T-helper 2 cell treated with Interferon-gamma antibody and Interleukin-4, amounts not matched to agents 100 ng/mL and 5 ng/mL, for 36 hours (primary cell): ENCODE measurements around the gene ITLN2. TPM values are rescaled to one million over a fixed set of nuclear protein-coding genes. Genes with fewer than 3 reads are reported as not detected.
"Not testable (repeated sequence)": the region's sequence is repeated elsewhere in the genome, so short reads cannot be mapped to it uniquely, and the experiment has no call there.

Experiments used
- intact Hi-C: fragments of 100-400 bp; cut with micrococcal nuclease; formaldehyde crosslinking; loops from one replicate; pipeline ENCODE4 v1.15.1; 2023
- total RNA-seq: library from RNA; stranded (reverse); gene quantifications from 2 replicates; pipeline ENCODE4 v1.2.3, GENCODE V29; 2022

Gene ITLN2
- total RNA-seq, 1 donor from 2014 or later: not detected

GRCh38 chr1:160910170-160910750, 44.3 kb downstream of the ITLN2 start:
- intact Hi-C loops: no loop called here

GRCh38 chr1:160907976-160908375, 46.6 kb downstream of the ITLN2 start:
- intact Hi-C loops: no loop called here

DNA sequence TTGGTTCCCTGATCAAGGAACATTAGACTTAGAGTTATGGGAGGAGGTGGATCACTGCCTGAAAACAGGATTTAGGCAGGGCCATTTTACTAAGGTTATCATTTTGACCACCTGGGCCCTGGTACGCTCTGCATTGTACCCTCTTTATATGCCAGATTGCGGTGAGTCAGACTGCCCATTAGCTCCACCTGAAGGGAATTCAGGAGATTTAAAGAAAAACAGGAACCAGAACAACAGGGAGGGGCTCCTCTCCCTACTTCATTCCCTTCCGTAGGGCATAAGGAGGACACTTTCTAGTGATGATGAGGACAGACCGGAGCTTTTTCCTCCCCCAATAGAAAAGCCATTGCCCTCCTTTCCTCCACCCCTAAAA, 49.0 kb downstream of the ITLN2 start:
- intact Hi-C loops: no loop called here

GRCh38 chr1:160904783-160905616, 49.6 kb downstream of the ITLN2 start:
- intact Hi-C loops: no loop called here

- intact Hi-C loops: not testable (repeated sequence)
Measured at GRCh38 chr1:160902251-160902650, 52.4 kb downstream of the ITLN2 start.

GRCh38 chr1:160901768-160902167, 52.8 kb downstream of the ITLN2 start:
- intact Hi-C loops: no loop called here

GRCh38 chr1:160900683-160901082, 53.9 kb downstream of the ITLN2 start:
- intact Hi-C loops: not testable (repeated sequence)

Other genes starting within 250 kb of the ITLN2 start
- gene CD48, start 243.0 kb downstream of the ITLN2 start, total RNA-seq: 204 and 216 TPM in 2 replicates
- gene SLAMF7, start 215.6 kb downstream of the ITLN2 start, total RNA-seq: 6.8 and 8.0 TPM in 2 replicates
- 8.5 and 9.2 TPM in 2 replicates for gene LY9, start 158.6 kb downstream of the ITLN2 start, total RNA-seq
- 0.70 and 0.84 TPM in 2 replicates for gene CD244, start 91.9 kb downstream of the ITLN2 start, total RNA-seq
- not detected in 2 replicates for gene ITLN1, start 69.6 kb downstream of the ITLN2 start, total RNA-seq
- gene F11R, start 66.3 kb upstream of the ITLN2 start, total RNA-seq: 11.1 and 16.8 TPM in 2 replicates
- gene TSTD1, start 84.2 kb upstream of the ITLN2 start, total RNA-seq: 44.5 and 52.1 TPM in 2 replicates
- 75.8 and 78.5 TPM in 2 replicates for gene USF1, start 91.2 kb upstream of the ITLN2 start, total RNA-seq
- gene ARHGAP30, start 115.1 kb upstream of the ITLN2 start, total RNA-seq: 266 and 271 TPM in 2 replicates
- gene NECTIN4, start 134.7 kb upstream of the ITLN2 start, total RNA-seq: 0.05 and 0.18 TPM in 2 replicates
- 0.20 TPM in 1 of 2 replicates, not detected in the other for gene KLHDC9, start 143.6 kb upstream of the ITLN2 start, total RNA-seq
- 65.1 and 73.9 TPM in 2 replicates for gene PFDN2, start 163.2 kb upstream of the ITLN2 start, total RNA-seq
- 34.8 and 35.8 TPM in 2 replicates for gene NIT1, start 163.3 kb upstream of the ITLN2 start, total RNA-seq
- 33.8 and 35.2 TPM in 2 replicates for gene DEDD, start 177.9 kb upstream of the ITLN2 start, total RNA-seq
- gene UFC1, start 199.2 kb upstream of the ITLN2 start, total RNA-seq: 111 and 116 TPM in 2 replicates
- gene USP21, start 204.7 kb upstream of the ITLN2 start, total RNA-seq: 30.9 and 35.3 TPM in 2 replicates
- gene PPOX, start 211.6 kb upstream of the ITLN2 start, total RNA-seq: 29.6 and 36.3 TPM in 2 replicates
- 49.4 and 52.1 TPM in 2 replicates for gene B4GALT3, start 222.7 kb upstream of the ITLN2 start, total RNA-seq
- 0.30 and 1.0 TPM in 2 replicates for gene ADAMTS4, start 244.2 kb upstream of the ITLN2 start, total RNA-seq
- 81.5 and 83.0 TPM in 2 replicates for gene NDUFS2, start 247.6 kb upstream of the ITLN2 start, total RNA-seq